Panc1 (cell line): ENCODE results near the gene SMTN. TPM values are rescaled to one million over a fixed set of nuclear protein-coding genes. Genes with fewer than 3 reads are reported as not detected.

Experiments
- ATAC-seq: fragments of 200-7000 bp; cut with Tn5 transposase; 2 replicates; pipeline ENCODE4 v1.9.1; 2020; ENCODE audit warnings: mild to moderate bottlenecking, moderate library complexity
- BruUV-seq: library from RNA; stranded (reverse); fragments of 400-500 nt; replicated peaks from 2 replicates; lab custom pipeline; 2021; lab: Mats Ljungman, UMichigan
- CTCF ChIA-PET: fragments of 300-600 bp; sonication (Branson Sonifier 250); formaldehyde crosslinking; loops from one replicate; lab custom pipeline; 2022; ENCODE audit warnings: antibody characterized with exemption; lab: Charles Lee
- POLR2A ChIA-PET: fragments of 300-600 bp; sonication (Branson Sonifier 250); formaldehyde crosslinking; loops from one replicate; lab custom pipeline; 2022; ENCODE audit warnings: antibody characterized with exemption; lab: Charles Lee
- DNase-seq: peaks from one replicate; pipeline ENCODE4 v3.0.0-alpha.2; 2010; ENCODE audit warnings: low read depth, low spot score
- H3K27ac ChIP-seq: 2 replicates; pipeline ENCODE4 v1.5.1; 2011; ENCODE audit warnings: mild to moderate bottlenecking, low read length, inconsistent platforms
- H3K27me3 ChIP-seq: fragments of 200-500 bp; sonication (Bioruptor generic); 2 replicates; pipeline ENCODE4 v1.6.0; 2014; ENCODE audit warnings: low read length, inconsistent platforms; ENCODE audit not compliant: control insufficient read depth, insufficient read depth
- H3K36me3 ChIP-seq: fragments of 200-500 bp; sonication (Bioruptor generic); 2 replicates; pipeline ENCODE4 v1.5.1; 2014; ENCODE audit warnings: inconsistent platforms, mild to moderate bottlenecking, low read length, moderate library complexity; ENCODE audit not compliant: control insufficient read depth, insufficient read depth
- H3K4me1 ChIP-seq: 2 replicates; pipeline ENCODE4 v1.5.1; 2011; ENCODE audit warnings: inconsistent platforms, mild to moderate bottlenecking, low read length, moderate library complexity; ENCODE audit not compliant: control insufficient read depth, insufficient read depth
- H3K4me3 ChIP-seq, 2 experiments: 2 replicates each; pipeline ENCODE4 v1.5.1; 2011 to 2012; ENCODE audit warnings: low read depth in 2 of 2, low read length in 2 of 2, mild to moderate bottlenecking in 2 of 2, inconsistent platforms in 1 of 2, moderate library complexity in 1 of 2
- H3K9me3 ChIP-seq: fragments of 200-500 bp; sonication (Bioruptor generic); 2 replicates; pipeline ENCODE4 v1.5.1; 2014; ENCODE audit warnings: low read depth, mild to moderate bottlenecking, inconsistent platforms, low read length, moderate library complexity; ENCODE audit not compliant: control insufficient read depth, insufficient read depth
- POLR2AphosphoS5 ChIP-seq: IDR thresholded peaks from 2 replicates; pipeline ENCODE4 v1.6.1; 2012; ENCODE audit warnings: mild to moderate bottlenecking, low read depth, low read length, moderate library complexity
- SIN3A ChIP-seq: IDR thresholded peaks from 2 replicates; pipeline ENCODE4 v1.6.1; 2012; ENCODE audit warnings: low read depth, mild to moderate bottlenecking, low read length, moderate library complexity, borderline replicate concordance; ENCODE audit not compliant: insufficient read depth
- TCF7L2 ChIP-seq: IDR thresholded peaks from 2 replicates; pipeline ENCODE4 v1.6.1; 2011; ENCODE audit warnings: mild to moderate bottlenecking, low read depth, low read length, inconsistent platforms
- in situ Hi-C: cut with HindIII; loops from 2 replicates; pipeline ENCODE4 v1.10.0; 2016; ENCODE audit warnings: low sequenced_read_pairs, low pct_unique_long_range_greater_than_20kb
- intact Hi-C: fragments of 100-400 bp; cut with micrococcal nuclease; formaldehyde crosslinking; loops from one replicate; pipeline ENCODE4 v1.10.0; 2022; ENCODE audit not compliant: unreplicated experiment
- total RNA-seq: library from RNA; stranded (reverse); gene quantifications from one replicate; pipeline ENCODE4 v1.2.1, GENCODE V29; 2021; ENCODE audit not compliant: unreplicated experiment
- TF ChIP-seq, protein P1 (sequence below): fragments of 450-650 bp; IDR thresholded peaks from 2 replicates; pipeline ENCODE4 v1.5.1; 2017; ENCODE audit warnings: mild to moderate bottlenecking
- TF ChIP-seq, protein P2 (sequence below), 2 experiments: IDR thresholded peaks; 2 replicates each; pipeline ENCODE4 v1.6.1; 2011 to 2012; ENCODE audit warnings: low read depth in 2 of 2, control low read depth in 1 of 2, low read length in 1 of 2, mild to moderate bottlenecking in 1 of 2, moderate library complexity in 1 of 2; ENCODE audit not compliant: insufficient read depth in 1 of 2

Gene SMTN
- total RNA-seq, 1 experiment from 2014 or later: 71.7 TPM

GRCh38 chr22:31102441-31103081 lies 21.4 kb downstream of the SMTN start:
- TF ChIP-seq, protein P1, sequence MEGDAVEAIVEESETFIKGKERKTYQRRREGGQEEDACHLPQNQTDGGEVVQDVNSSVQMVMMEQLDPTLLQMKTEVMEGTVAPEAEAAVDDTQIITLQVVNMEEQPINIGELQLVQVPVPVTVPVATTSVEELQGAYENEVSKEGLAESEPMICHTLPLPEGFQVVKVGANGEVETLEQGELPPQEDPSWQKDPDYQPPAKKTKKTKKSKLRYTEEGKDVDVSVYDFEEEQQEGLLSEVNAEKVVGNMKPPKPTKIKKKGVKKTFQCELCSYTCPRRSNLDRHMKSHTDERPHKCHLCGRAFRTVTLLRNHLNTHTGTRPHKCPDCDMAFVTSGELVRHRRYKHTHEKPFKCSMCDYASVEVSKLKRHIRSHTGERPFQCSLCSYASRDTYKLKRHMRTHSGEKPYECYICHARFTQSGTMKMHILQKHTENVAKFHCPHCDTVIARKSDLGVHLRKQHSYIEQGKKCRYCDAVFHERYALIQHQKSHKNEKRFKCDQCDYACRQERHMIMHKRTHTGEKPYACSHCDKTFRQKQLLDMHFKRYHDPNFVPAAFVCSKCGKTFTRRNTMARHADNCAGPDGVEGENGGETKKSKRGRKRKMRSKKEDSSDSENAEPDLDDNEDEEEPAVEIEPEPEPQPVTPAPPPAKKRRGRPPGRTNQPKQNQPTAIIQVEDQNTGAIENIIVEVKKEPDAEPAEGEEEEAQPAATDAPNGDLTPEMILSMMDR: no peak
- no peak for TF ChIP-seq POLR2AphosphoS5
- TF ChIP-seq TCF7L2: no peak
- TF ChIP-seq SIN3A: no peak
- TF ChIP-seq, protein P2, sequence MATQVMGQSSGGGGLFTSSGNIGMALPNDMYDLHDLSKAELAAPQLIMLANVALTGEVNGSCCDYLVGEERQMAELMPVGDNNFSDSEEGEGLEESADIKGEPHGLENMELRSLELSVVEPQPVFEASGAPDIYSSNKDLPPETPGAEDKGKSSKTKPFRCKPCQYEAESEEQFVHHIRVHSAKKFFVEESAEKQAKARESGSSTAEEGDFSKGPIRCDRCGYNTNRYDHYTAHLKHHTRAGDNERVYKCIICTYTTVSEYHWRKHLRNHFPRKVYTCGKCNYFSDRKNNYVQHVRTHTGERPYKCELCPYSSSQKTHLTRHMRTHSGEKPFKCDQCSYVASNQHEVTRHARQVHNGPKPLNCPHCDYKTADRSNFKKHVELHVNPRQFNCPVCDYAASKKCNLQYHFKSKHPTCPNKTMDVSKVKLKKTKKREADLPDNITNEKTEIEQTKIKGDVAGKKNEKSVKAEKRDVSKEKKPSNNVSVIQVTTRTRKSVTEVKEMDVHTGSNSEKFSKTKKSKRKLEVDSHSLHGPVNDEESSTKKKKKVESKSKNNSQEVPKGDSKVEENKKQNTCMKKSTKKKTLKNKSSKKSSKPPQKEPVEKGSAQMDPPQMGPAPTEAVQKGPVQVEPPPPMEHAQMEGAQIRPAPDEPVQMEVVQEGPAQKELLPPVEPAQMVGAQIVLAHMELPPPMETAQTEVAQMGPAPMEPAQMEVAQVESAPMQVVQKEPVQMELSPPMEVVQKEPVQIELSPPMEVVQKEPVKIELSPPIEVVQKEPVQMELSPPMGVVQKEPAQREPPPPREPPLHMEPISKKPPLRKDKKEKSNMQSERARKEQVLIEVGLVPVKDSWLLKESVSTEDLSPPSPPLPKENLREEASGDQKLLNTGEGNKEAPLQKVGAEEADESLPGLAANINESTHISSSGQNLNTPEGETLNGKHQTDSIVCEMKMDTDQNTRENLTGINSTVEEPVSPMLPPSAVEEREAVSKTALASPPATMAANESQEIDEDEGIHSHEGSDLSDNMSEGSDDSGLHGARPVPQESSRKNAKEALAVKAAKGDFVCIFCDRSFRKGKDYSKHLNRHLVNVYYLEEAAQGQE (IDR thresholded peaks at IDR 0.05; ENCODE audit: insufficient read depth in 1 of 2, low read depth in 2 of 2, low read length in 1 of 2): no peak
- no peak overlapping the region for H3K4me3 ChIP-seq
- in situ Hi-C loops: no loop called here
- no peak overlapping the region for H3K27ac ChIP-seq
- no TSS peak for BruUV-seq
- intact Hi-C loops: no loop called here
- no peaks in the 10 kb centered on the region for H3K27me3 ChIP-seq
- no peaks in the 10 kb centered on the region for H3K9me3 ChIP-seq
- ATAC-seq (no peak; the same call in 1 of the 2 replicates), DNase-seq (no peak)
- ChIA-PET POLR2A (no interaction called here), CTCF (no interaction called here)
- H3K36me3 ChIP-seq: peaks cover 2% of the 10 kb centered on the region; the same call in 1 of the 2 replicates
- no peaks in the 10 kb centered on the region; the same call in 1 of the 2 replicates for H3K4me1 ChIP-seq

DNA sequence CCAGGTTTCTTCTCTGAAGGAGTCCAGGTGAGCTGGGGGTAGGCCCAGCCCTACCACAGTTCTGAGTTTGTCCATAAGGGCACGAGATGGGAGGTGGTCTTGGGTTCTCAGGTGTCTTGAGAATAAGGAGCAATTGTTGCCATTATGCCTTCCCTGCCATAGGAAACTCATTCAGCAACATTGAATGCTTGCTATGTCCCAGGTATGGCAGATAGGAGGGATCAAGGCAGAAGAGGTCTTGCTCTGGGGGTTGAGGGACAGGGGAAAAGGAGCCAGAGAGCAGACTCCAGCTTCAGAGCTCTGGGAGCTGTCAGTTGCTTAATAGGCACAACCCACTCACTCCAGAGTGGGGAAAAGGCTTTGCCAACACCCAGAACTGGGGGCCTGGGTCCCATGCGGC lies 22.0 kb downstream of the SMTN start:
- Histone ChIP-seq H3K4me3 (no peak overlapping the region), H3K36me3 (peaks cover 2% of the 10 kb centered on the region; the same call in 1 of the 2 replicates), H3K27me3 (no peaks in the 10 kb centered on the region), H3K27ac (no peak overlapping the region), H3K9me3 (no peaks in the 10 kb centered on the region), H3K4me1 (no peaks in the 10 kb centered on the region; the same call in 1 of the 2 replicates)
- CTCF ChIA-PET: no interaction called here
- ATAC-seq: no peak
- DNase-seq: no peak
- intact Hi-C loops: no loop called here
- POLR2A ChIA-PET: no interaction called here
- in situ Hi-C loops: no loop called here
- TF ChIP-seq TCF7L2: no peak
- no peak for TF ChIP-seq SIN3A
- no peak for TF ChIP-seq POLR2AphosphoS5
- BruUV-seq: no TSS peak
